K562 (cell line): Measurements from ENCODE around the gene BCAS1.
A peak's percentile ranks its signal among the peaks of the same experiment; 100 is the strongest.

Experiments used
- HDAC6 ChIP-seq: IDR thresholded peaks from 2 replicates; pipeline ENCODE4 v1.6.1; 2012; ENCODE audit warnings: low read depth, mild to moderate bottlenecking, control low read depth, inconsistent platforms, low read length, moderate library complexity
- JUN ChIP-seq, 2 experiments: sonication (generic) in 1 of 2; formaldehyde crosslinking in 1 of 2; IDR thresholded peaks; 2 replicates each; pipeline versions ENCODE4 v1.6.1 to v1.8.0; 2012 to 2022; ENCODE audit warnings: borderline replicate concordance in 2 of 2, mild to moderate bottlenecking in 2 of 2, improper control_type of control experiment in 1 of 2, low read depth in 1 of 2, low read length in 1 of 2, missing genetic modification reagents in 1 of 2
- NFIC ChIP-seq: fragments of 450-650 bp; IDR thresholded peaks from 2 replicates; pipeline ENCODE4 v1.6.1; 2017; ENCODE audit warnings: mild to moderate bottlenecking, inconsistent platforms
- REST ChIP-seq, 2 experiments: fragments of 450-650 bp; formaldehyde crosslinking in 1 of 2; IDR thresholded peaks; 2 replicates each; pipeline versions ENCODE4 v1.4.0 to v1.6.1; 2014 to 2020; ENCODE audit warnings: mild to moderate bottlenecking in 2 of 2, borderline replicate concordance in 1 of 2, low read depth in 1 of 2
- SIN3B ChIP-seq: fragments of 450-650 bp; IDR thresholded peaks from 2 replicates; pipeline ENCODE4 v1.6.1; 2017; ENCODE audit warnings: low read depth, mild to moderate bottlenecking, moderate library complexity
- ZBTB7A ChIP-seq: IDR thresholded peaks from 2 replicates; pipeline ENCODE4 v1.6.1; 2011; ENCODE audit warnings: low read depth, mild to moderate bottlenecking, low read length, moderate library complexity, borderline replicate concordance; ENCODE audit not compliant: control insufficient read depth
- ZKSCAN1 ChIP-seq: fragments of 150-350 bp; IDR thresholded peaks from 2 replicates; pipeline ENCODE4 v1.6.1; 2016; ENCODE audit warnings: low read depth, low read length
- ZNF274 ChIP-seq: IDR thresholded peaks from 2 replicates; pipeline ENCODE4 v1.6.1; 2011; ENCODE audit warnings: low read depth, mild to moderate bottlenecking, low read length, moderate library complexity, borderline replicate concordance
- ZNF354B ChIP-seq: fragments of 250-450 bp; sonication (Bioruptor Pico); IDR thresholded peaks from 2 replicates; pipeline ENCODE4 v1.4.0; 2020
- ZNF436 ChIP-seq: fragments of 250-450, 450-650 bp; sonication (Bioruptor Pico); formaldehyde crosslinking; IDR thresholded peaks from 2 replicates; pipeline ENCODE4 v1.7.0; 2020; ENCODE audit warnings: mild to moderate bottlenecking
- TF ChIP-seq, protein P1 (sequence below), 3 experiments: IDR thresholded peaks in 2 of 3; conservative IDR thresholded peaks in 1 of 3; 2 replicates each; pipeline ENCODE4 v1.5.1; 2011 to 2012; ENCODE audit warnings: low read length in 3 of 3, mild to moderate bottlenecking in 3 of 3, control low read depth in 2 of 3, improper control_type of control experiment in 1 of 3, inconsistent platforms in 1 of 3, low read depth in 1 of 3, mixed read lengths in 1 of 3, moderate library complexity in 1 of 3; ENCODE audit not compliant: insufficient read depth in 2 of 3

DNA sequence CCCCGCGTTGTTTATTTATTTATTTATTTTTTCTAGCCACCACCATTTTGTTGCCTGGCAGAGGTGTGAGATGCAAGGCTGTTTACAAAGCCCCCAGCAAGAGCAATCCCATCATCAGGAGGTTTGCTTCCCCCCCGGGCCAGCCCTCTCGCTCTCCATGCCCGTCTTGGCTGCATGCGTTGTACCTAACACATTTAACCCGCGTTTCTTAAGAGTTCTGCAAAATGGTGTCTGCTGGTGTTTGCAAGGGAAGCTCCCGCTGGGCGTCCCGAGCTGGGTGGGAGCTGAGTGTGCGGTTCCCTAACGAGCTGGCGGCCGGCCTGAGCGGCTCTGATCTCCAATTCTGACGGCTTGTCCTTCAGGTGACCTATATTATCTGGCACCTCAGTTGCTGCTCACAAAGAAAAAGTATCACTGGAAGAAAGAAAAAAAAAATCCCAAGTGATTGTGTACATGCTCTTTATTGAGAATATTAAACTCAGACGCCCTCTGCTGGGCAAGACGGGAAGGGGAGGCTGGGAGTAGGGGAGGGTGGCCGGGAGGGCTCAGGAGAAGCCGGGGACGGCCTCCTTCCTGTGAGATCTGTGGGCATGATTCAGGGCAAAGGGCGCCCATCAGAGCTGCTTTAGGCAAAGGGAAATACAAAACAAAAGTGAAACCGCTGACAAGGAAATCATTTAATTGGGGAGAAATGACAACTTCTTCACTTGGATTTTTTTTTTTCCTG lies 154.8 kb downstream of the BCAS1 start:
- TF ChIP-seq NFIC = no peak
- no peak for TF ChIP-seq HDAC6
- TF ChIP-seq JUN (IDR thresholded peaks at IDR 0.05; ENCODE audit: borderline replicate concordance, low read depth, low read length) = no peak
- TF ChIP-seq JUN (CRISPR knock-in tag; IDR thresholded peaks at IDR 0.05; ENCODE audit: borderline replicate concordance) = no peak
- TF ChIP-seq ZBTB7A = peak; percentile 36; the same call in 1 of the 2 replicates
- TF ChIP-seq, protein P1, sequence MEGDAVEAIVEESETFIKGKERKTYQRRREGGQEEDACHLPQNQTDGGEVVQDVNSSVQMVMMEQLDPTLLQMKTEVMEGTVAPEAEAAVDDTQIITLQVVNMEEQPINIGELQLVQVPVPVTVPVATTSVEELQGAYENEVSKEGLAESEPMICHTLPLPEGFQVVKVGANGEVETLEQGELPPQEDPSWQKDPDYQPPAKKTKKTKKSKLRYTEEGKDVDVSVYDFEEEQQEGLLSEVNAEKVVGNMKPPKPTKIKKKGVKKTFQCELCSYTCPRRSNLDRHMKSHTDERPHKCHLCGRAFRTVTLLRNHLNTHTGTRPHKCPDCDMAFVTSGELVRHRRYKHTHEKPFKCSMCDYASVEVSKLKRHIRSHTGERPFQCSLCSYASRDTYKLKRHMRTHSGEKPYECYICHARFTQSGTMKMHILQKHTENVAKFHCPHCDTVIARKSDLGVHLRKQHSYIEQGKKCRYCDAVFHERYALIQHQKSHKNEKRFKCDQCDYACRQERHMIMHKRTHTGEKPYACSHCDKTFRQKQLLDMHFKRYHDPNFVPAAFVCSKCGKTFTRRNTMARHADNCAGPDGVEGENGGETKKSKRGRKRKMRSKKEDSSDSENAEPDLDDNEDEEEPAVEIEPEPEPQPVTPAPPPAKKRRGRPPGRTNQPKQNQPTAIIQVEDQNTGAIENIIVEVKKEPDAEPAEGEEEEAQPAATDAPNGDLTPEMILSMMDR (IDR thresholded peaks at IDR 0.05 in 2 of 3, conservative IDR thresholded peaks at IDR 0.05 in 1 of 3; ENCODE audit: insufficient read depth in 2 of 3, low read depth in 1 of 3, low read length in 3 of 3) = peak; percentile 76 to 91 (median 87)
- TF ChIP-seq ZNF274 = no peak
- TF ChIP-seq ZKSCAN1 = no peak
- TF ChIP-seq SIN3B = no peak
- TF ChIP-seq ZNF354B (CRISPR knock-in tag) = peak; percentile 57; the same call in 1 of the 2 replicates
- TF ChIP-seq REST (IDR thresholded peaks at IDR 0.05; ENCODE audit: borderline replicate concordance) = peak; percentile 79
- no peak for TF ChIP-seq REST (CRISPR knock-in tag; IDR thresholded peaks at IDR 0.05; ENCODE audit: low read depth)
- TF ChIP-seq ZNF436 (CRISPR knock-in tag) = no peak
